HepG2 (cell line): Measurements from ENCODE around the gene TET3. TPM values are rescaled to one million over a fixed set of nuclear protein-coding genes. Genes with fewer than 3 reads are reported as not detected.

Experiments used
- ATAC-seq: fragments of 200-7000 bp; cut with Tn5 transposase; 3 replicates; pipeline ENCODE4 v1.9.1; 2020; ENCODE audit warnings: mild to moderate bottlenecking, moderate library complexity
- BruUV-seq: library from RNA; stranded (reverse); fragments of 400-500 nt; replicated peaks from 2 replicates; lab custom pipeline; 2021; lab: Mats Ljungman, UMichigan
- CTCF ChIA-PET: fragments of 300-600 bp; formaldehyde crosslinking; extraction: SDS; loops from one replicate; lab custom pipeline; 2021; ENCODE audit warnings: low total read pairs, inconsistent platforms, low intra/inter-chr PET ratio; lab: Yijun Ruan, JAX
- POLR2A ChIA-PET: fragments of 350-600 bp; sonication (Branson Sonifier 250); formaldehyde crosslinking; loops from one replicate; lab custom pipeline; 2020; ENCODE audit warnings: antibody characterized with exemption, inconsistent platforms; lab: Yijun Ruan, JAX
- DNase-seq: peaks from one replicate; pipeline ENCODE4 v3.0.0-alpha.2; 2015; ENCODE audit warnings: low spot score
- FAIRE-seq: peaks from 3 replicates; lab custom pipeline; 2011; peaks lifted over from hg19 to GRCh38; lab: Jason Lieb, UNC
- H2AFZ ChIP-seq: one replicate; pipeline ENCODE4 v1.6.1; 2011; ENCODE audit warnings: low read length, inconsistent platforms
- H3K27ac ChIP-seq: fragments of 300-600 bp; 3 replicates; pipeline ENCODE4 v1.8.0; 2011; ENCODE audit warnings: mixed run types, mild to moderate bottlenecking, mixed read lengths, low read length, inconsistent platforms; ENCODE audit not compliant: insufficient read depth; ENCODE audit errors: extremely low read length
- H3K27me3 ChIP-seq, 2 experiments: fragments of 200-600 bp in 1 of 2; 2 replicates in 1 of 2; 3 replicates in 1 of 2; pipeline versions ENCODE4 v1.6.0 to v1.8.0; 2011; ENCODE audit warnings: low read length in 2 of 2, mild to moderate bottlenecking in 2 of 2, moderate library complexity in 2 of 2, inconsistent platforms in 1 of 2; ENCODE audit not compliant: insufficient read depth in 2 of 2, control insufficient read depth in 1 of 2
- H3K36me3 ChIP-seq, 2 experiments: fragments of 200-600 bp in 1 of 2; replicated peaks in 1 of 2; 2 replicates in 1 of 2; 3 replicates in 1 of 2; pipeline versions ENCODE4 v1.5.1 to v1.8.0; 2011; ENCODE audit warnings: low read length in 2 of 2, inconsistent platforms in 1 of 2; ENCODE audit not compliant: insufficient read depth in 2 of 2, control insufficient read depth in 1 of 2
- H3K4me1 ChIP-seq: 2 replicates; pipeline ENCODE4 v1.5.1; 2012; ENCODE audit warnings: low read length, inconsistent platforms; ENCODE audit not compliant: insufficient read depth
- H3K4me2 ChIP-seq: 2 replicates; pipeline ENCODE4 v1.6.0; 2011; ENCODE audit warnings: low read depth, low read length, inconsistent platforms
- H3K4me3 ChIP-seq, 3 experiments: fragments of 200-600 bp in 1 of 3; sonication (generic), shearing (Covaris generic) in 1 of 3; replicated peaks in 1 of 3; 2 replicates each; pipeline ENCODE4 v1.5.1; 2011 to 2016; ENCODE audit warnings: low read length in 3 of 3, inconsistent platforms in 2 of 3, low read depth in 2 of 3, mild to moderate bottlenecking in 2 of 3, control low read depth in 1 of 3, mixed read lengths in 1 of 3; ENCODE audit not compliant: insufficient read depth in 1 of 3
- H3K79me2 ChIP-seq: one replicate; pipeline ENCODE4 v1.6.1; 2011; ENCODE audit warnings: low read length, inconsistent platforms; ENCODE audit not compliant: insufficient read depth
- H3K9ac ChIP-seq: 2 replicates; pipeline ENCODE4 v1.6.0; 2011; ENCODE audit warnings: mild to moderate bottlenecking, low read depth, low read length, inconsistent platforms; ENCODE audit not compliant: insufficient read depth
- H3K9me3 ChIP-seq: 2 replicates; pipeline ENCODE4 v1.5.1; 2012; ENCODE audit warnings: mild to moderate bottlenecking, low read length
- H4K20me1 ChIP-seq: 2 replicates; pipeline ENCODE4 v1.6.0; 2011; ENCODE audit warnings: inconsistent platforms, mild to moderate bottlenecking, low read length, moderate library complexity; ENCODE audit not compliant: insufficient read depth
- AGO2 ChIP-seq: fragments of 200-400 bp; formaldehyde crosslinking; optimal IDR thresholded peaks from 2 replicates; pipeline ENCODE3; 2017; ENCODE audit warnings: mild to moderate bottlenecking, low read depth, low read length, moderate library complexity
- DNMT3B ChIP-seq: conservative IDR thresholded peaks from 2 replicates; pipeline ENCODE4 v1.6.1; 2016; ENCODE audit warnings: missing biosample characterization, control low read depth
- HOXA7 ChIP-seq: sonication (generic); formaldehyde crosslinking; IDR thresholded peaks from 2 replicates; pipeline ENCODE4 v1.8.1; 2022; ENCODE audit warnings: mild to moderate bottlenecking, missing genetic modification reagents, moderate library complexity
- KDM6A ChIP-seq: IDR thresholded peaks from 2 replicates; pipeline ENCODE4 v1.6.1; 2016; ENCODE audit warnings: low read depth
- MAFF ChIP-seq: IDR thresholded peaks from 2 replicates; pipeline ENCODE4 v1.6.1; 2011; ENCODE audit warnings: low read depth, low read length, improper control_type of control experiment
- SP2 ChIP-seq: sonication (generic); formaldehyde crosslinking; IDR thresholded peaks from 2 replicates; pipeline ENCODE4 v1.5.1; 2020; ENCODE audit warnings: mild to moderate bottlenecking, missing genetic modification reagents
- TCF7L2 ChIP-seq: IDR thresholded peaks from 2 replicates; pipeline ENCODE4 v1.6.1; 2011; ENCODE audit warnings: mild to moderate bottlenecking, low read depth, low read length, moderate library complexity
- U2AF1 ChIP-seq: fragments of 200-400 bp; formaldehyde crosslinking; optimal IDR thresholded peaks from 2 replicates; pipeline ENCODE3; 2017; ENCODE audit warnings: mild to moderate bottlenecking, low read depth, low read length
- ZNF33B ChIP-seq: sonication (generic); formaldehyde crosslinking; IDR thresholded peaks from 2 replicates; pipeline ENCODE4 v1.5.1; 2020; ENCODE audit warnings: mild to moderate bottlenecking, missing genetic modification reagents
- WGBS: methylation state at CpG from one replicate; pipeline ENCODE4 v1.1.6; 2017; ENCODE audit warnings: low lambda C conversion rate; 5-methylcytosine and 5-hydroxymethylcytosine counted together
- in situ Hi-C: cut with HindIII; loops from 2 replicates; pipeline ENCODE4 v1.10.0; 2017; ENCODE audit warnings: low pct_unique_long_range_greater_than_20kb; ENCODE audit not compliant: extremely low pct_ligation_motif_present
- intact Hi-C: fragments of 100-400 bp; cut with micrococcal nuclease; formaldehyde crosslinking; loops from one replicate; pipeline ENCODE4 v1.10.0; 2022; ENCODE audit not compliant: unreplicated experiment
- polyA plus RNA-seq, 8 experiments: library from polyadenylated mRNA; depleted of rRNA in 3 of 8; stranded (reverse) in 7 of 8; unstranded in 1 of 8; fragments of >200 nt; fragmentation: Illumina TruSeq in 4 of 8; extraction: Trizol in 4 of 8; gene quantifications; 2 replicates each; pipeline versions ENCODE4 v1.2.1 to v1.2.3, GENCODE V29; 2011 to 2016; ENCODE audit warnings: low read depth in 4 of 8, missing spikeins in 1 of 8, mixed read lengths in 1 of 8; ENCODE audit not compliant: insufficient read depth in 1 of 8
- total RNA-seq, 5 experiments: library from RNA; depleted of rRNA; stranded (reverse); fragments of >200 nt; fragmentation: Illumina TruSeq; extraction: Trizol; gene quantifications; 2 replicates each; pipeline ENCODE4 v1.2.3, GENCODE V29; 2016; ENCODE audit warnings: low read depth in 1 of 5
- TF ChIP-seq, protein P1 (sequence below): sonication (generic); formaldehyde crosslinking; IDR thresholded peaks from 2 replicates; pipeline ENCODE4 v1.4.0; 2020; ENCODE audit warnings: missing genetic modification reagents, borderline replicate concordance
- TF ChIP-seq, protein P2 (sequence below): sonication (generic); formaldehyde crosslinking; IDR thresholded peaks from 2 replicates; pipeline ENCODE4 v1.4.0; 2020; ENCODE audit warnings: missing genetic modification reagents, borderline replicate concordance

The TET3 gene
- total and polyA plus RNA-seq, 2 of the 13 experiments (the other 11 are each of a cell fraction or from before 2014, with no cell fraction given) = 4.3 to 6.8 TPM

DNA sequence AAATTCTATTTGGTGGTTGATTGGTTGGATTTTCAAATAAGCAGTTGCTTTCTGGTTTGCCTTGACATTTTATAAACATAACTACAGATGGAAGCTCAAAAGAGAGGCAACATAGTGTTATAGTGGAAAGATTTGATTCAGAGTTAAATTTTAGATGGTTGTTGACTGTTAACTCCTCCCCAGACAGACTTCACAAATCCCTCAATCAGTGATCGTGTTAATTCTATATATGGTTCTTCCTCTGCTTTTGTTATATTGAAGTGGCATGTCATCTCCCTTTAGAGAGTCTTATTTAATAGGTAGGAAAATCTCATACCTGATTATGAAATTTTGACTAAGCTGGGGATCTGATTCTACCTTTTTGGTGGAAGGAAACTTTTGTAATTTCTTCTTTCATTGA lies 38.5 kb upstream of the TET3 start:
- peaks cover 5% of the 10 kb centered on the region; the same call in 1 of the 2 replicates for H4K20me1 ChIP-seq
- no peak for FAIRE-seq
- H3K4me1 ChIP-seq = no peaks in the 10 kb centered on the region
- ChIA-PET CTCF (no interaction called here), POLR2A (no interaction called here)
- H3K4me2 ChIP-seq = no peak overlapping the region
- no peaks in the 10 kb centered on the region for H3K27me3 ChIP-seq
- intact Hi-C loops = no loop called here
- ATAC-seq = no peak
- no peak overlapping the region for H3K4me3 ChIP-seq
- WGBS = 98% methylated on average over 1 of the region's 1 CpG
- peaks cover 43 to 88% of the 10 kb centered on the region in 2 experiments for H3K36me3 ChIP-seq
- H3K79me2 ChIP-seq = peaks cover 24% of the 10 kb centered on the region
- no peaks in the 10 kb centered on the region for H3K9me3 ChIP-seq
- no peak for TF ChIP-seq MAFF
- in situ Hi-C loops = no loop called here
- no peak overlapping the region for H3K27ac ChIP-seq
- no peak for DNase-seq
- no TSS peak for BruUV-seq
- no peak overlapping the region for H2AFZ ChIP-seq
- no peak overlapping the region for H3K9ac ChIP-seq

DNA sequence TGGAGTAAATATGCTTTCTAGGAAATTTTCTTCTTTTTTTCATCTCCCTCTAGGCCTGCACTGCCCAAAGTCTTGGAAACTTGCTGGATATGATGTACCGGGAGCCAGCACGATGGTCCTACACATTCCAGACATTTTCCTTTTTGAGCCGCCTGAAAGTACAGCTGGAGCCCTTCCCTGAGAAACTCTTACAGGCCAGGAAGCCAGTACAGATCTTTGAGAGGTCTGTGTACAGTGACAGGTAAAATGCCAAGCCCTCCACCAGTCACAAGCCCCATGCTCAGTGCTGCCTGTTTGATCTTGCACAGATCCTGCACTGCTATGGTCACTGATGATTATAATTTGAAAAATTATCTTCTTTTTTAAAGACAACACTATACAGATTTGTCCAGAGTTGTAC lies 38.0 kb upstream of the TET3 start:
- ChIA-PET CTCF (no interaction called here), POLR2A (no interaction called here)
- Histone ChIP-seq H3K36me3 (peaks cover 45 to 90% of the 10 kb centered on the region in 2 experiments), H3K4me1 (no peaks in the 10 kb centered on the region), H3K79me2 (peaks cover 21% of the 10 kb centered on the region), H3K27me3 (no peaks in the 10 kb centered on the region), H3K9me3 (no peaks in the 10 kb centered on the region), H4K20me1 (peaks cover 2% of the 10 kb centered on the region; the same call in 1 of the 2 replicates), H3K9ac (no peak overlapping the region), H3K4me2 (no peak overlapping the region), H3K4me3 (no peak overlapping the region), H2AFZ (no peak overlapping the region), H3K27ac (no peak overlapping the region)
- no peak for TF ChIP-seq DNMT3B
- TF ChIP-seq TCF7L2 = no peak
- no peak for TF ChIP-seq AGO2
- no peak for TF ChIP-seq ZNF33B
- TF ChIP-seq KDM6A = no peak
- TF ChIP-seq U2AF1 = no peak
- TF ChIP-seq SP2 (CRISPR knock-in tag) = no peak
- TF ChIP-seq, protein P1, sequence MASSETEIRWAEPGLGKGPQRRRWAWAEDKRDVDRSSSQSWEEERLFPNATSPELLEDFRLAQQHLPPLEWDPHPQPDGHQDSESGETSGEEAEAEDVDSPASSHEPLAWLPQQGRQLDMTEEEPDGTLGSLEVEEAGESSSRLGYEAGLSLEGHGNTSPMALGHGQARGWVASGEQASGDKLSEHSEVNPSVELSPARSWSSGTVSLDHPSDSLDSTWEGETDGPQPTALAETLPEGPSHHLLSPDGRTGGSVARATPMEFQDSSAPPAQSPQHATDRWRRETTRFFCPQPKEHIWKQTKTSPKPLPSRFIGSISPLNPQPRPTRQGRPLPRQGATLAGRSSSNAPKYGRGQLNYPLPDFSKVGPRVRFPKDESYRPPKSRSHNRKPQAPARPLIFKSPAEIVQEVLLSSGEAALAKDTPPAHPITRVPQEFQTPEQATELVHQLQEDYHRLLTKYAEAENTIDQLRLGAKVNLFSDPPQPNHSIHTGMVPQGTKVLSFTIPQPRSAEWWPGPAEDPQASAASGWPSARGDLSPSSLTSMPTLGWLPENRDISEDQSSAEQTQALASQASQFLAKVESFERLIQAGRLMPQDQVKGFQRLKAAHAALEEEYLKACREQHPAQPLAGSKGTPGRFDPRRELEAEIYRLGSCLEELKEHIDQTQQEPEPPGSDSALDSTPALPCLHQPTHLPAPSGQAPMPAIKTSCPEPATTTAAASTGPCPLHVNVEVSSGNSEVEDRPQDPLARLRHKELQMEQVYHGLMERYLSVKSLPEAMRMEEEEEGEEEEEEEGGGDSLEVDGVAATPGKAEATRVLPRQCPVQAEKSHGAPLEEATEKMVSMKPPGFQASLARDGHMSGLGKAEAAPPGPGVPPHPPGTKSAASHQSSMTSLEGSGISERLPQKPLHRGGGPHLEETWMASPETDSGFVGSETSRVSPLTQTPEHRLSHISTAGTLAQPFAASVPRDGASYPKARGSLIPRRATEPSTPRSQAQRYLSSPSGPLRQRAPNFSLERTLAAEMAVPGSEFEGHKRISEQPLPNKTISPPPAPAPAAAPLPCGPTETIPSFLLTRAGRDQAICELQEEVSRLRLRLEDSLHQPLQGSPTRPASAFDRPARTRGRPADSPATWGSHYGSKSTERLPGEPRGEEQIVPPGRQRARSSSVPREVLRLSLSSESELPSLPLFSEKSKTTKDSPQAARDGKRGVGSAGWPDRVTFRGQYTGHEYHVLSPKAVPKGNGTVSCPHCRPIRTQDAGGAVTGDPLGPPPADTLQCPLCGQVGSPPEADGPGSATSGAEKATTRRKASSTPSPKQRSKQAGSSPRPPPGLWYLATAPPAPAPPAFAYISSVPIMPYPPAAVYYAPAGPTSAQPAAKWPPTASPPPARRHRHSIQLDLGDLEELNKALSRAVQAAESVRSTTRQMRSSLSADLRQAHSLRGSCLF = no peak
- TF ChIP-seq, protein P2, sequence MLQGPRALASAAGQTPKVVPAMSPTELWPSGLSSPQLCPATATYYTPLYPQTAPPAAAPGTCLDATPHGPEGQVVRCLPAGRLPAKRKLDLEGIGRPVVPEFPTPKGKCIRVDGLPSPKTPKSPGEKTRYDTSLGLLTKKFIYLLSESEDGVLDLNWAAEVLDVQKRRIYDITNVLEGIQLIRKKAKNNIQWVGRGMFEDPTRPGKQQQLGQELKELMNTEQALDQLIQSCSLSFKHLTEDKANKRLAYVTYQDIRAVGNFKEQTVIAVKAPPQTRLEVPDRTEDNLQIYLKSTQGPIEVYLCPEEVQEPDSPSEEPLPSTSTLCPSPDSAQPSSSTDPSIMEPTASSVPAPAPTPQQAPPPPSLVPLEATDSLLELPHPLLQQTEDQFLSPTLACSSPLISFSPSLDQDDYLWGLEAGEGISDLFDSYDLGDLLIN (CRISPR knock-in tag) = no peak
- TF ChIP-seq HOXA7 (CRISPR knock-in tag) = no peak
- no peak for ATAC-seq
- DNase-seq = no peak
- FAIRE-seq = no peak
- BruUV-seq = no TSS peak
- 95% methylated on average over 3 of the region's 3 CpGs for WGBS
- intact Hi-C loops = no loop called here
- in situ Hi-C loops = no loop called here
